Neural cell (in vitro differentiated cells): ENCODE measurements around the gene RNF181. TPM values are rescaled to one million over a fixed set of nuclear protein-coding genes. Genes with fewer than 3 reads are reported as not detected.

ENCODE experiments used
- H2AFZ ChIP-seq: fragments of 200-600, 300-800 bp; sonication (generic), shearing (Covaris generic); 2 replicates; pipeline ENCODE4 v1.6.0; 2014; ENCODE audit warnings: low read depth, mild to moderate bottlenecking, antibody characterized with exemption, low read length, moderate library complexity
- H3F3A ChIP-seq: fragments of 200-600 bp; shearing (Covaris generic); 2 replicates; pipeline ENCODE4 v1.6.1; 2016; ENCODE audit warnings: mild to moderate bottlenecking, moderate library complexity, mixed read lengths, antibody characterized with exemption, low read length; ENCODE audit not compliant: insufficient read depth, poor library complexity, severe bottlenecking
- H3K27ac ChIP-seq: fragments of 200-600, 300-800 bp; sonication (generic), shearing (Covaris generic); 2 replicates; pipeline ENCODE4 v1.5.1; 2014; ENCODE audit warnings: mild to moderate bottlenecking, low read length, moderate library complexity
- H3K27me3 ChIP-seq: fragments of 300-800, 200-600 bp; sonication (generic), shearing (Covaris generic); 2 replicates; pipeline ENCODE4 v1.6.0; 2014; ENCODE audit warnings: mild to moderate bottlenecking, low read depth, low read length, moderate library complexity; ENCODE audit not compliant: insufficient read depth
- H3K36me3 ChIP-seq: fragments of 300-800, 200-600 bp; sonication (generic), shearing (Covaris generic); 2 replicates; pipeline ENCODE4 v1.5.1; 2014; ENCODE audit warnings: mild to moderate bottlenecking, antibody characterized with exemption, low read length, moderate library complexity; ENCODE audit not compliant: insufficient read depth
- H3K4me2 ChIP-seq: fragments of 300-800, 200-600 bp; sonication (generic), shearing (Covaris generic); 2 replicates; pipeline ENCODE4 v1.6.0; 2014; ENCODE audit warnings: mild to moderate bottlenecking, low read length
- H3K4me3 ChIP-seq: fragments of 300-800, 200-600 bp; sonication (generic), shearing (Covaris generic); 2 replicates; pipeline ENCODE4 v1.5.1; 2014; ENCODE audit warnings: mild to moderate bottlenecking, low read length, moderate library complexity
- H3K79me2 ChIP-seq: fragments of 200-600 bp; shearing (Covaris generic); replicated peaks from 2 replicates; pipeline ENCODE4 v1.6.0; 2014; ENCODE audit warnings: mild to moderate bottlenecking, low read length, moderate library complexity; ENCODE audit not compliant: insufficient read depth
- H3K9ac ChIP-seq: fragments of 300-800, 200-600 bp; sonication (generic), shearing (Covaris generic); 2 replicates; pipeline ENCODE4 v1.6.1; 2016; ENCODE audit warnings: mild to moderate bottlenecking, low read length, mixed read lengths
- H3K9me2 ChIP-seq: fragments of 200-600 bp; shearing (Covaris generic); 2 replicates; pipeline ENCODE4 v1.6.1; 2016; ENCODE audit warnings: mild to moderate bottlenecking, low read length, mixed read lengths; ENCODE audit not compliant: insufficient read depth
- H3K9me3 ChIP-seq: fragments of 200-600, 300-800 bp; sonication (generic), shearing (Covaris generic); 2 replicates; pipeline ENCODE4 v1.6.1; 2016; ENCODE audit warnings: mild to moderate bottlenecking, mixed run types, low read length, moderate library complexity, mixed read lengths
- H4K20me1 ChIP-seq: fragments of 200-600 bp; shearing (Covaris generic); 2 replicates; pipeline ENCODE4 v1.6.1; 2016; ENCODE audit warnings: mild to moderate bottlenecking, mixed run types; ENCODE audit not compliant: insufficient read depth
- CTCF ChIP-seq: fragments of 450-650 bp; IDR thresholded peaks from 2 replicates; pipeline ENCODE4 v1.5.1; 2014; ENCODE audit warnings: antibody characterized with exemption, mild to moderate bottlenecking, moderate library complexity; ENCODE audit not compliant: poor library complexity, severe bottlenecking
- EP300 ChIP-seq: fragments of 450-650 bp; conservative IDR thresholded peaks from 2 replicates; pipeline ENCODE4 v1.6.1; 2014; ENCODE audit warnings: antibody characterized with exemption, mild to moderate bottlenecking, moderate library complexity; ENCODE audit not compliant: poor library complexity, severe bottlenecking
- EZH2 ChIP-seq: fragments of 200-600, 300-800 bp; shearing (Covaris generic), sonication (generic); IDR thresholded peaks from 2 replicates; pipeline ENCODE4 v1.6.1; 2014; ENCODE audit warnings: antibody characterized with exemption, low read length, borderline replicate concordance, mild to moderate bottlenecking; ENCODE audit not compliant: insufficient read depth, poor library complexity, severe bottlenecking
- MXI1 ChIP-seq: fragments of 450-650 bp; conservative IDR thresholded peaks from 2 replicates; pipeline ENCODE4 v1.6.1; 2014; ENCODE audit warnings: antibody characterized with exemption, mild to moderate bottlenecking; ENCODE audit not compliant: poor library complexity, severe bottlenecking
- POLR2AphosphoS5 ChIP-seq: IDR thresholded peaks from 2 replicates; pipeline ENCODE4 v1.6.1; 2012
- RAD21 ChIP-seq: fragments of 450-650 bp; conservative IDR thresholded peaks from 2 replicates; pipeline ENCODE4 v1.6.1; 2014; ENCODE audit warnings: antibody characterized with exemption, mild to moderate bottlenecking, moderate library complexity
- REST ChIP-seq: IDR thresholded peaks from 2 replicates; pipeline ENCODE4 v1.6.1; 2012; ENCODE audit warnings: borderline replicate concordance
- SMC3 ChIP-seq: fragments of 450-650 bp; conservative IDR thresholded peaks from 2 replicates; pipeline ENCODE4 v1.6.1; 2014; ENCODE audit warnings: antibody characterized with exemption, mild to moderate bottlenecking, moderate library complexity; ENCODE audit not compliant: poor library complexity
- TAF1 ChIP-seq: IDR thresholded peaks from 2 replicates; pipeline ENCODE4 v1.6.1; 2012; ENCODE audit warnings: low read depth
- polyA plus RNA-seq: library from polyadenylated mRNA; depleted of rRNA; stranded (reverse); fragments of >200 nt; gene quantifications from 2 replicates; pipeline ENCODE4 v1.2.3, GENCODE V29; 2014

RNF181 gene
- polyA plus RNA-seq, 1 donor from 2014 or later = 330 TPM

DNA sequence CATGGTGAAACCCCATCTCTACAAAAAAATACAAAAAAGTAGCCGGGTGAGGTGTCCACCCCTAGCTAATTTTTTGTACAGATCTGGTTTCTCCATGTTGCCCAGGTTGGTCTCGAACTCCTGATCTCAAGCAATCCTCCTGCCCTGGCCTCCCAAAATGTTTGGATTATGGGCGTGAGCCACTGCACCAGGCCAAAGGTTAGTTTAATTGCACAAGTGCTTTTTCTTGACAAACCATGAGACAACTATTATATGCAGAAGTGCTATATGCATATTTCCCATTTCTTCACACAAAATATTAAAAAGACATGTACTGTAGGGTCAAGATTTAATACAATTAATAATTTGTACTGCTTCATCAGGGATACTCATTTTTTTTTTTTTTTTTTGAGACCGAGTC, 29.3 kb upstream of the RNF181 start:
- H3K9me2 ChIP-seq = no peaks in the 10 kb centered on the region
- H3K79me2 ChIP-seq = no peaks in the 10 kb centered on the region
- no peaks in the 10 kb centered on the region for H4K20me1 ChIP-seq
- H3K9ac ChIP-seq = no peak overlapping the region
- no peaks in the 10 kb centered on the region for H3F3A ChIP-seq
- H3K36me3 ChIP-seq = no peaks in the 10 kb centered on the region
- H2AFZ ChIP-seq = no peak overlapping the region
- TF ChIP-seq POLR2AphosphoS5 (no peak), CTCF (no peak), MXI1 (no peak), TAF1 (no peak), EZH2 (no peak)
- no peaks in the 10 kb centered on the region for H3K9me3 ChIP-seq
- no peak overlapping the region for H3K4me3 ChIP-seq
- H3K4me2 ChIP-seq = no peak overlapping the region
- no peaks in the 10 kb centered on the region for H3K27me3 ChIP-seq
- no peak overlapping the region for H3K27ac ChIP-seq

DNA sequence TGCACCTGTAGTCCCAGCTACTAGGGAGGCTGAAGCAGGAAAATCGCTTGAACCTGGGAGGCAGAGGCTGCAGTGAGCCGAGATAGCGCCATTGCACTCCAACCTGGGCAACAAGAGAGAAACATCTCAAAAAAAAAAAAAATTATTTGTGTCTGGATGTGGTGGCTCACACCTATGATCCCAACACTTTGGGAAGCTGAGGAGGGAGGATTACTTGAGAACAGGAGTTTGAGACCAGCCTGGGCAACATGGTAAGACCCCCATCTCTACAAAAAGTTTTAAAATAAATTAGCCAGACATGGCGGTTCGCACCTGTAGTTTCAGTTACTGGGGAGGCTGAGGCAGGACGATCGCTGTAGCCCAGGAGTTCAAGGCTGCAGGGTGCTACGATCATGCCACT, 19.8 kb upstream of the RNF181 start:
- no peaks in the 10 kb centered on the region for H3K9me2 ChIP-seq
- no peak overlapping the region for H3K9ac ChIP-seq
- H3K4me3 ChIP-seq = no peak overlapping the region
- no peaks in the 10 kb centered on the region for H3K79me2 ChIP-seq
- H3F3A ChIP-seq = no peaks in the 10 kb centered on the region
- peaks cover 3% of the 10 kb centered on the region for H3K27me3 ChIP-seq
- H4K20me1 ChIP-seq = no peaks in the 10 kb centered on the region
- TF ChIP-seq SMC3 = no peak
- no peak for TF ChIP-seq MXI1
- TF ChIP-seq TAF1 = no peak
- no peak for TF ChIP-seq EZH2
- TF ChIP-seq REST = no peak
- TF ChIP-seq POLR2AphosphoS5 = no peak
- no peak for TF ChIP-seq EP300
- TF ChIP-seq RAD21 = no peak
- no peak for TF ChIP-seq CTCF
- H3K36me3 ChIP-seq = no peaks in the 10 kb centered on the region
- H2AFZ ChIP-seq = no peak overlapping the region
- no peak overlapping the region for H3K4me2 ChIP-seq
- H3K9me3 ChIP-seq = no peaks in the 10 kb centered on the region
- H3K27ac ChIP-seq = no peak overlapping the region
